OCI-LY1 (cell line): Measurements from ENCODE around the gene FTO.

ENCODE experiments used
- H2AFZ ChIP-seq: fragments of 200-600 bp; sonication (generic), shearing (Covaris generic); 2 replicates; pipeline ENCODE4 v1.6.0; 2014; ENCODE audit warnings: antibody characterized with exemption, mild to moderate bottlenecking, low read length
- H3F3A ChIP-seq: fragments of 200-600 bp; sonication (generic), shearing (Covaris generic); 2 replicates; pipeline ENCODE4 v1.6.0; 2014; ENCODE audit warnings: mild to moderate bottlenecking, antibody characterized with exemption, low read length, moderate library complexity; ENCODE audit not compliant: insufficient read depth
- H3K27ac ChIP-seq: fragments of 200-600 bp; sonication (generic); 2 replicates; pipeline ENCODE4 v1.5.1; 2014; ENCODE audit warnings: low read length, mixed run types, mild to moderate bottlenecking, low read depth; ENCODE audit not compliant: poor library complexity, severe bottlenecking
- H3K27me3 ChIP-seq: fragments of 200-600 bp; sonication (generic); 2 replicates; pipeline ENCODE4 v1.6.0; 2014; ENCODE audit warnings: antibody characterized with exemption, mild to moderate bottlenecking, low read length, moderate library complexity; ENCODE audit not compliant: insufficient read depth
- H3K36me3 ChIP-seq: fragments of 200-600 bp; sonication (generic); 2 replicates; pipeline ENCODE4 v1.6.1; 2014; ENCODE audit warnings: mild to moderate bottlenecking, antibody characterized with exemption, low read length, moderate library complexity, mixed read lengths; ENCODE audit not compliant: insufficient read depth
- H3K4me1 ChIP-seq: fragments of 200-600 bp; sonication (generic); 2 replicates; pipeline ENCODE4 v1.5.1; 2014; ENCODE audit warnings: mild to moderate bottlenecking, low read length, moderate library complexity; ENCODE audit not compliant: insufficient read depth, severe bottlenecking
- H3K4me2 ChIP-seq: fragments of 200-600 bp; sonication (generic), shearing (Covaris generic); 2 replicates; pipeline ENCODE4 v1.6.1; 2014; ENCODE audit warnings: low read length
- H3K4me3 ChIP-seq: fragments of 200-600 bp; sonication (generic); 2 replicates; pipeline ENCODE4 v1.5.1; 2014; ENCODE audit warnings: low read length, low read depth, mild to moderate bottlenecking, mixed read lengths; ENCODE audit not compliant: poor library complexity, severe bottlenecking
- H3K79me2 ChIP-seq: fragments of 200-600 bp; shearing (Covaris generic); 2 replicates; pipeline ENCODE4 v1.6.1; 2016; ENCODE audit warnings: mixed run types, low read length, mixed read lengths; ENCODE audit not compliant: insufficient read depth
- H3K9ac ChIP-seq: fragments of 200-600 bp; sonication (generic), shearing (Covaris generic); 2 replicates; pipeline ENCODE4 v1.6.1; 2014; ENCODE audit warnings: mild to moderate bottlenecking, low read length, mixed read lengths
- H3K9me2 ChIP-seq: fragments of 200-600 bp; sonication (generic), shearing (Covaris generic); 2 replicates; pipeline ENCODE4 v1.6.1; 2014; ENCODE audit warnings: low read depth, mild to moderate bottlenecking, low read length, mixed read lengths
- H3K9me3 ChIP-seq: fragments of 200-600 bp; shearing (Covaris generic); 2 replicates; pipeline ENCODE4 v1.6.1; 2014; ENCODE audit warnings: low read length, mixed read lengths
- H4K20me1 ChIP-seq: fragments of 200-600 bp; sonication (generic), shearing (Covaris generic); 2 replicates; pipeline ENCODE4 v1.6.0; 2016; ENCODE audit warnings: mild to moderate bottlenecking, low read length; ENCODE audit not compliant: insufficient read depth
- EZH2 ChIP-seq: fragments of 200-600 bp; sonication (generic), shearing (Covaris generic); IDR thresholded peaks from 2 replicates; pipeline ENCODE4 v1.8.0; 2017; ENCODE audit warnings: borderline replicate concordance, mixed run types, mild to moderate bottlenecking, antibody characterized with exemption, low read length, moderate library complexity, mixed read lengths
- TF ChIP-seq, protein P1 (sequence below): fragments of 200-600 bp; sonication (generic), shearing (Covaris generic); IDR thresholded peaks from 2 replicates; pipeline ENCODE4 v1.5.1; 2017; ENCODE audit warnings: mild to moderate bottlenecking, antibody characterized with exemption, low read length, moderate library complexity, mixed read lengths

FTO gene

DNA sequence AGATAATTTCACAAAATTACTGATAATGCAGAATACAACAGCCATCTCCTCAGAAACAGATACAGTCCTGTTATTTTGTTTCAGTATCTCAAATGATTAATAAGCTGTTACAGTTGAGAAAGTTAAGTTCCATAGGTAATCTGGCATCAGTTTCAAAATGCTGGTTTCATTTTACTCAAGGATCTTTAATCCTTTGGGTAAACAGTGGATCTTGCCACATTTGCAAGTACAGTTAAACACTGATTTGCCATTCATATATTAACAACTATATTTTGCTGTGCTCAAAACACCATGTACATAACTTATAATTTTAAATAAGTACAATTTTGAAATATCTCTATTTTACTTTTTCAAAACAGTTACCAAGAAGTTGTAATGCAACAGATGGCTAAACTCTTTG, 31.5 kb upstream of the FTO start:
- Histone ChIP-seq H3K4me2 (no peak overlapping the region), H3K36me3 (no peaks in the 10 kb centered on the region), H3K79me2 (no peaks in the 10 kb centered on the region), H4K20me1 (no peaks in the 10 kb centered on the region), H3K9ac (no peak overlapping the region), H3F3A (no peaks in the 10 kb centered on the region), H3K4me3 (no peak overlapping the region), H3K27me3 (no peaks in the 10 kb centered on the region), H3K27ac (no peak overlapping the region), H3K9me3 (no peaks in the 10 kb centered on the region), H3K9me2 (no peaks in the 10 kb centered on the region), H2AFZ (no peak overlapping the region), H3K4me1 (no peaks in the 10 kb centered on the region)
- TF ChIP-seq EZH2, result no peak
- TF ChIP-seq, protein P1, sequence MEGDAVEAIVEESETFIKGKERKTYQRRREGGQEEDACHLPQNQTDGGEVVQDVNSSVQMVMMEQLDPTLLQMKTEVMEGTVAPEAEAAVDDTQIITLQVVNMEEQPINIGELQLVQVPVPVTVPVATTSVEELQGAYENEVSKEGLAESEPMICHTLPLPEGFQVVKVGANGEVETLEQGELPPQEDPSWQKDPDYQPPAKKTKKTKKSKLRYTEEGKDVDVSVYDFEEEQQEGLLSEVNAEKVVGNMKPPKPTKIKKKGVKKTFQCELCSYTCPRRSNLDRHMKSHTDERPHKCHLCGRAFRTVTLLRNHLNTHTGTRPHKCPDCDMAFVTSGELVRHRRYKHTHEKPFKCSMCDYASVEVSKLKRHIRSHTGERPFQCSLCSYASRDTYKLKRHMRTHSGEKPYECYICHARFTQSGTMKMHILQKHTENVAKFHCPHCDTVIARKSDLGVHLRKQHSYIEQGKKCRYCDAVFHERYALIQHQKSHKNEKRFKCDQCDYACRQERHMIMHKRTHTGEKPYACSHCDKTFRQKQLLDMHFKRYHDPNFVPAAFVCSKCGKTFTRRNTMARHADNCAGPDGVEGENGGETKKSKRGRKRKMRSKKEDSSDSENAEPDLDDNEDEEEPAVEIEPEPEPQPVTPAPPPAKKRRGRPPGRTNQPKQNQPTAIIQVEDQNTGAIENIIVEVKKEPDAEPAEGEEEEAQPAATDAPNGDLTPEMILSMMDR, result no peak

DNA sequence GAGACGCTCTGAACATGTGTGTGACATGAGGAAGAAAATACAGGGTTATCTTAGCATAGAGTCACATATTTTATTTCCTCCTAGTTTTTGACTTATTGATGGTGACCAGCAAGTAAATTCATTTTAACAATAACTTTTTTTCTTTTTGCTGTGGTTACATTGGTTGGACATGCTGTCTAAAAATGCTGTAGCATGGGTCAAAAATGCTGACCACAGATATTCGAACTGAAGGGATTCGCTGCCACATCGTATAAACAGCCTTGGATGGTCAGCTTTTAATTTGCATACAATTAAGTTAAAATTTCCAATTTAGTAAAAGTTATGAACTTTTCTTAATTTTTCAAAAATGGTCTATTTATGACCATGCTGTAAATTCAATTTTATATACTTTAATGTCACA, 30.8 kb upstream of the FTO start:
- Histone ChIP-seq H3K27ac (no peak overlapping the region), H2AFZ (no peak overlapping the region), H3K27me3 (no peaks in the 10 kb centered on the region), H3K9ac (no peak overlapping the region), H3K36me3 (no peaks in the 10 kb centered on the region), H3K9me3 (no peaks in the 10 kb centered on the region), H3K4me2 (no peak overlapping the region), H3K4me3 (no peak overlapping the region), H3F3A (no peaks in the 10 kb centered on the region), H3K9me2 (no peaks in the 10 kb centered on the region), H3K79me2 (no peaks in the 10 kb centered on the region), H4K20me1 (no peaks in the 10 kb centered on the region), H3K4me1 (no peaks in the 10 kb centered on the region)
- TF ChIP-seq, protein P1, result no peak
- TF ChIP-seq EZH2, result no peak

DNA sequence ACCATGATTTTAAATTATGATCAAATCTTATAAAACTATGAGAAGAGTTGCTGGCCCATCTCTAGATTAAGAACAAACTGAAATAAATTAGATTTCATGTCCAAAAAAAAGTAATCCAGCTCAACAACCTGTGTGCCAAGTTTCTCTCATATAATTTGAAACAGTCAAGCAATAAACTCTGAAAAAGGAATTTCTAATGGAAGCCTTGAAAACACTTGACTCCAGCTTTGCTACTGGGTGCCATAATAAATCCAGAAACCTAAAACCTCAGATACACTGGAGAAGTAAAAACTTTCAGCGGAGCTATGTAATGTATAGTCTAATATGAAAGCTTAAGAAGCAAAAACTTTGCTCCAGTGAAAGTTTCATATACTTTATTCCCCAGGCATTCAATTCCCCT, 25.8 kb upstream of the FTO start:
- H3K4me2 ChIP-seq, result no peak overlapping the region
- no peaks in the 10 kb centered on the region for H3K27me3 ChIP-seq
- H3K4me3 ChIP-seq, result no peak overlapping the region

More for the DNA sequence above, 25.8 kb upstream of the FTO start:
- Histone ChIP-seq H3K27ac (no peak overlapping the region), H3K4me1 (no peaks in the 10 kb centered on the region), H3K9me3 (no peaks in the 10 kb centered on the region), H4K20me1 (no peaks in the 10 kb centered on the region), H3K9me2 (no peaks in the 10 kb centered on the region), H2AFZ (no peak overlapping the region), H3K9ac (no peak overlapping the region), H3F3A (no peaks in the 10 kb centered on the region), H3K79me2 (no peaks in the 10 kb centered on the region), H3K36me3 (no peaks in the 10 kb centered on the region)
- TF ChIP-seq, protein P1, result no peak
- no peak for TF ChIP-seq EZH2
